SH-SY5Y (cell line): ENCODE measurements around the gene TERT.

Experiments used
- GATA2 ChIP-seq: IDR thresholded peaks from 2 replicates; pipeline ENCODE4 v1.6.1; 2011; ENCODE audit warnings: mild to moderate bottlenecking, low read depth, low read length
- GATA3 ChIP-seq: IDR thresholded peaks from 2 replicates; pipeline ENCODE4 v1.6.1; 2011; ENCODE audit warnings: low read depth, mild to moderate bottlenecking, low read length, moderate library complexity

Gene TERT

DNA sequence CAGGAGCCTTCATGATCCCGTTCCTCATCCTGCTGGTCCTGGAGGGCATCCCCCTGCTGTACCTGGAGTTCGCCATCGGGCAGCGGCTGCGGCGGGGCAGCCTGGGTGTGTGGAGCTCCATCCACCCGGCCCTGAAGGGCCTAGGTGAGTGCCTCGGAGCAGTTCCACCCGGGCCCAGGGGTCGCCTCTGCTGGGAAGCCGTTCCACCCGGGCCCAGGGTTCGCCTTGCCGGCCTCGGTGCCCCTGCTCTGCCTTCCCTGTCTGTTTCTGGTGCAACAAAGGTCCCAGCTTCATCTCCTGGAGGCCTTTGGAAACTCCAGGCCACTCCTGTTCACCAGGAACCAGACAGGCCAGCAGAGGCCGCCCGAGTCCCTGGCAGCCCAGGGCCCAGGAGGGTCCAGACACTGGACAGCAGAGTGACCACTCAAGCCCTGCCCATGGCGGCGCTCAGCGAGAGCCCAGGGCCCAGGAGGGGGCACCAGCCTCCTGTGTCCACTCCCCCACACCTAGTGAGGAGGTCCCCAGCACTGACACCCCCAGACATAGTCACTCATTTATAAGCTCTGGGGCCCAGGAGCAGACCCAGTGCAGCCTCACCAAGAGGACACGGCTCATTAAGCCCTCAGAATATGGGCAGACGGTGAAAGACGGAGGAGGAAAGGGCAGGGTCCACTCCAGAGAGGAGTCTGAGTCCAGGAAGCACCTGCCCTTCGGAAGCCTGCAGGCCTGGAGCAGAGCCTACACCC is 86.0 kb downstream of the TERT start:
- TF ChIP-seq GATA2 (no peak), GATA3 (no peak)

DNA sequence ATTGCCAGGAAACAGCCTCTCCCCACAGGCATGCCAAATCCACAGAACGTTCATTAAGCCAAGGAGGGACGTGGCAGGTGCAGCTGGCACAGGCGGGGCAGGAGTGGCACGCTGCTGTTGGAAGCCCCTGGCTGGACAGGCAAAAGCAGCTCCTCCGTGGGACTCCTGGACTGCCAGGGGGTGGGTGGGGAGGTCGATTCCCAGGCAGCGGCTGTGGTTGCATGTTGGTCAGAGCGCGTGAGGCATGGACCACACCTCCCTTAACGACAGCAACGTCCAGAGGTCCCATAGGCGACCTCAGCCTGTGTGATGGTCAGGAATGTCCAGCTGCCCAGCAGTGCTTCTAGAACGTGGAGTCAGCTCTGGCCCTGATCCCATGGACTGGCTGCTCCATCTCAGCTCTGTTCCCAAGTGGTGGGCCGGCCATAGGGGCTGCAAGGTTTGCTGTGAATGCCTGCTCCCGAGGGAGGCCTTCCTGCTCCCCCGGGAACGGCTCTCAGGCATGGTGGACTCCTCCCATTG is 86.6 kb downstream of the TERT start:
- no peak for TF ChIP-seq GATA2
- TF ChIP-seq GATA3, result no peak

GRCh38 chr5:1207555-1207954 is 87.3 kb downstream of the TERT start:
- TF ChIP-seq GATA3 (no peak), GATA2 (no peak)

GRCh38 chr5:1206521-1207412 is 88.1 kb downstream of the TERT start:
- no peak for TF ChIP-seq GATA3
- no peak for TF ChIP-seq GATA2

GRCh38 chr5:1205255-1206180 is 89.3 kb downstream of the TERT start:
- TF ChIP-seq GATA2, result no peak
- TF ChIP-seq GATA3, result no peak

DNA sequence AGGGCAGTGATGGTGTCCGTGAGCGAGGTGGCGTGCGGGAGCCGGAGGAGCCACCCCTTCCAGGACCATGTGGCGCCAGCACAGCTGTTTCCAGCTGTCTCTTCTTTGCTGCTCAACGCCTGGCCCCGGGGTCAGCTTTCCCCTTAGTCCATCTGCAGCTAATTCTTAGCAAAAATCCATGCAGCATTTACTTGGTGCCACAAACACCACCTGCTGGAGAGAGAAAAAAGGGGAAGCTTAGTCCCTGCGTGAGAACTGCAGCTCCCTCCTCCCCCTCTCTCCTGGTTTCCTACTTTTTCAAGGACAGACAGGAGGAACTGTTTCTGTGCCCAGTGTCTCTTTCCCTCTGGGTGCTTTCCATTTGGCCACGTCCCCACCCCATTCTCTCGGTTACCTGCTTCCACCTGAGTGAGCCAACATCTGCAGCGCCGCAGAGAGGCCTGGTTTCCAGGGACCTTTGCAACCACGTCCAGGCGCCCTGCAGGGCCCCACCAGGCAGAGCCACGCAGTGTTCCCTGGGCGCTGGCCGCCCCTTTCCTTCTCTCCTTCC is 90.1 kb downstream of the TERT start:
- TF ChIP-seq GATA2 (no peak), GATA3 (no peak)

DNA sequence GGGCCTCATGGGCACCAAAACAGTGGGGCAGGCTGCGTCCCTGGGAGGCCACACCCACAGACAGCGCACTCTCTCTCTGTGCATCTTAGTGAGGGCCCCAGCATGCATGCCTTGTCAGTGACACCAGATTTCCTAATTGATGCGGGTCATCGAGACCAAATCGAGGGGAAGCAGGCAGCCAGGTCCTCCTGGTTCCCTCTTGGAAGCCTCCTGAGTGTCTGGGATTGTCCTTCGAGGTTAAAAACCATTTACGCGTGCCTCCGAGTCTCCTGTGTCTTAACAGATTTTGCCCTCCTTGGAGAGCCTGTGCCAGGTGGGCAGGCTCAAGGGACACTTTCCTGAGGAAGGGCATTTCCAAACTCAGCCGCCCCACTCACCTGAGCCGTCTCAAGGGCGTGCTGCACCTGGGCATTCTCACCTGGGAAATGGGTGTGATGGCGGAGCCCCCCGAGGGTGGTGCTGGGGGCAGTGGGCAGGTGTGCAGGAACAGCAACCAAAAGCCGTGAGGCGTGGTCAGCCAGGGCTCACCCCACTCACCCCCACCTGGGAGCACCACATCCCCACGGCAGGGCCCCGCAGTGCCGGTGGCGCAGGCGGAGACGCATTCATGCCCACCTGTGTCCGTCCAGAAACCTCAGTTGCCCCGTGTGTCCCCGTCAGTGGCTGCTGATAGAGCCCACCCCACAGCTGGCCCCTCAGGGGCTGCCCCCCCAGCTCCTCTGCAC is 90.7 kb downstream of the TERT start:
- TF ChIP-seq GATA2 (no peak), GATA3 (no peak)

DNA sequence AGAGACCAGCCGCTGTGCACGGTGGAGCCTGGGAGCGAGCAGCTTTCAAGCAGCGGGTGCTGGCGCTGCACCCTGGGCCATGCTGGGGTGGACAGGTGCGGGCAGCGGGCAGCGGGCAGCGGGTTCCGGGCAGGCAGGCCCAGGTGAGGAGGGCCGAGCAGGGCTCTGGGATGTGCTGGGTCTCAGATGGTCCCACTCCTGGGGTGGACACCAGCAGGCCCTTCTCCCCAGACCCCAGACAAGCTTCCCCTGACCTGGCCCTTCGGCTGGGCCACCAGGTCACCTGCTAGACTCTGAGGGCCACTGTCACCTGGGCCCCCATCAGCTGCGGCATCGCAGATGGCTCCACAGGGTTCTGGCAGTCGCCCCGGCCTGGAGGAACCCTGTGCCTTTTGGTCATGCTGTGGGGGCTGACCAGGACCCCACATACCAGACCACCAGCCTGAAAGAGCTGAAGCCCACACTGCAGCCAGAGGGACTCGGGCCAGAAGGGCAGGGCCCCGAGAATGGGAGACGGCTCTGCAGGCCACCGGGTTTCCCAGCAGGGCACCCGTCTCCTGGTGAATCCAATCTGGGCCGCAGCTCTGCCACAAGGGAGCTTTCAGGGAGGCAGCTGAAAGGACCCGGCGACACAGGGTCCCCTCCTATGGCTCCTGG is 91.4 kb downstream of the TERT start:
- TF ChIP-seq GATA2, result no peak
- TF ChIP-seq GATA3, result no peak
